ENCODE data around the gene SHKBP1. TPM values are rescaled to one million over a fixed set of nuclear protein-coding genes. Genes with fewer than 3 reads are reported as not detected.

The SHKBP1 gene
- polyA plus RNA-seq, 3 donors from 2014 or later = 115 to 186 (median 156) TPM

DNA sequence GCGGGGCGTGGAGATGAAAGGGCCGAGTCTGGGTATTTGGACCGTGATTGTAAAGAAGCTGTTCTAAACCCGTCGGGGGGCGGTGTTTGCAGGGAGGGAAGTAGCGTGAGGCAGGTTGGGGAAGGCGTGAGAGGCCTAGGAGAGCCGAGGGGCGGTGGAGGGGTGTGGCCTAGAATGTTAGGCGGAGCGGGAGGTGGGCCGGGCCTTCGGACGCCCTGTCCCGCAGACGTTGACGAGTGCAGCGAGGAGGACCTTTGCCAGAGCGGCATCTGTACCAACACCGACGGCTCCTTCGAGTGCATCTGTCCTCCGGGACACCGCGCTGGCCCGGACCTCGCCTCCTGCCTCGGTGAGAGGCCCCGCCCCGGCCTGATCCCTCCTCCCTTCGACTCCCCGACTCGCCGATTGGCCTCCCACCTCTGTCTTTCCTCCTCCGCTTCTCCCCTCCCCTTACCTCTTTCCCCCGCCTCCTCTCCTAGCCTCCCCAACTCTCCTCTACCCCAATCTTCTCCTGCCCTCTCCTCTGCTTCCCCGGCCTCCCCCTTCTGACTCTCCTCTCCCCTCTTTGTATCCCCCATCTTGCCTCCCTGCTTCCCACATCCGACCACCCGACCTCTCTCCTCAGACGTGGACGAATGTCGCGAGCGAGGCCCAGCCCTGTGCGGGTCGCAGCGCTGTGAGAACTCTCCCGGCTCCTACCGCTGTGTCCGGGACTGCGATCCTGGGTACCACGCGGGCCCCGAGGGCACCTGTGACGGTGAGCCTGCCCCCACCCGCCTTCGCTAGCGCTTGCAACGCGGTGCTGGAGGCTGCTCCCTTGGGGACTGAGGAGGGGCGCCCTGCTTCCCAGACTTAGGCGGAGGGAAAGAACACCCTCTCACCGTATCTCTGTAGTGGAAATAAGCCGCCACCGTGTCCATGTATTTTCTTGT lies 37.3 kb downstream of the SHKBP1 start:
- H3K4me1 Mint-ChIP-seq = peaks cover 51 to 57% of the 10 kb centered on the region in 2 donors
- DNase-seq = peak; percentile 81 to 84 (median 83)
- H3K27me3 Mint-ChIP-seq (ENCODE audit: low read depth in 3 of 3) = peaks cover 0 to 9% (median 7%) of the 10 kb centered on the region in 3 donors
- peaks cover 0 to 6% (median 3%) of the 10 kb centered on the region in 3 donors for H3K36me3 Mint-ChIP-seq
- peak overlapping the region; percentile 86 to 98 (median 90) for H3K27ac Mint-ChIP-seq
- peak overlapping the region; percentile 92 to 96 (median 93) for H3K4me3 Mint-ChIP-seq
- H3K9me3 Mint-ChIP-seq = no peaks in the 10 kb centered on the region

DNA sequence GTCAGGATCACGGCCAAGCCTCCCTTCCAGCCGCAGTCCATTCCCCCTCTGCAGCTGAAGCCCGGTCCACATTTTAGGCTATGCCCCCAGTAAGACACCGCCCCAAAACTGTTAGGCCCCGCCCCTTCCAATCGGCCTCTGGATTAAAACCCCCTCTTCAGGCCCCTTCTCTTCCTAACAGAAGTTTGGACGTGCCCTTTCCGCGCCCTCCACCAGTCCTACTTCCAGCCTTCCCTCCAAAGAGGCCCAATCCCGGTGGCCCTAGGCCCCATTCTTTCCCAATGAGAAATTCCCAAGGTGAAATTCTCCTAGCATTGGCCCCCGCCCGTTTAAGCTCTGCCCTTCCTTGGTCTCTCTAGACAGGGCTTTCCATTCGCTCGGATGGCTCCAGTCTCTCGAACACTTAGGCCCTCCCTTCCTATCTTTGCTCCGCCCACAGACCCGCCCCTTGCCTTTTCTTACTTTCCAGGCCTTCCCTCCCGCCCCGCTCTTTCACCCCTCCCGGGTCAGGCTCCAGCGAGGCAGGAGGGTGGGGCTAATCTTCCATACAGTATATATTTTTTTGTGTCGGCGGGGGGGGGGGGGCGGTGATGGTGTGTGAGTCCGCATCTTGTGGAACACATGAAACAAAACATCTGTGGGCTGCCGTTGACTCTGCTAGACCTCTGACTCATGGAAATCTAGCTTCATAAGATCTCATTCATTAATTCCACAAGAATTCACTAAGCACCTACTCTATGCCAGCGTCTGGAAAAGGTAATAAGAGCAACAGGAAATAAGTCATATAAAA lies 38.1 kb downstream of the SHKBP1 start:
- H3K4me3 Mint-ChIP-seq = peak overlapping the region; percentile 92 to 96 (median 93)
- DNase-seq = peak; percentile 29 to 53 (median 52)
- peaks cover 45 to 51% of the 10 kb centered on the region in 2 donors for H3K4me1 Mint-ChIP-seq
- H3K9me3 Mint-ChIP-seq = no peaks in the 10 kb centered on the region
- peak overlapping the region; percentile 59 to 94 (median 82) for H3K27ac Mint-ChIP-seq
- H3K27me3 Mint-ChIP-seq (ENCODE audit: low read depth in 3 of 3) = peaks cover 0 to 9% (median 8%) of the 10 kb centered on the region in 3 donors
- peaks cover 5 to 11% (median 10%) of the 10 kb centered on the region in 3 donors for H3K36me3 Mint-ChIP-seq

DNA sequence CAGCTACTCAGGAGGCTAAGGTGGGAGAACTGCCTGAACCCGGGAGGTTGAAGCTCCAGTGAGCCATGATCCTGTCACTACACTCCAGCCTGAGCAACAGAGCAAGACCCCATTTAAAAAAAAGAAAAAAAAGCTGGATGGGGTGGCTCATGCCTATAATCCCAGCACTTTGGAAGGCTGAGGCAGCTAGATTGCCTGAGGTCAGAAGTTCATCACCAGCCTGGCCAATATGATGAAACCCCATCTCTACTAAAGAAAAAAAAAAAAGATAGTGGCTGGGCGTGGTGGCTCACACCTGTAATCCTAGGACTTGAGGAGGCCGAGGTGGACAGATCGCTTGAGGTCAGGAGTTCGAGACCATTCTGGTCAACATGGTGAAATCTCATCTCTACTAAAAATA lies 39.5 kb downstream of the SHKBP1 start:
- Mint-ChIP-seq H3K4me1 (peaks cover 32 to 37% of the 10 kb centered on the region in 2 donors), H3K4me3 (no peak overlapping the region), H3K27me3 (ENCODE audit: low read depth in 3 of 3) (peaks cover 0 to 6% (median 3%) of the 10 kb centered on the region in 3 donors), H3K9me3 (no peaks in the 10 kb centered on the region), H3K36me3 (peaks cover 9 to 14% (median 14%) of the 10 kb centered on the region in 3 donors), H3K27ac (no peak overlapping the region)
- DNase-seq = no peak

DNA sequence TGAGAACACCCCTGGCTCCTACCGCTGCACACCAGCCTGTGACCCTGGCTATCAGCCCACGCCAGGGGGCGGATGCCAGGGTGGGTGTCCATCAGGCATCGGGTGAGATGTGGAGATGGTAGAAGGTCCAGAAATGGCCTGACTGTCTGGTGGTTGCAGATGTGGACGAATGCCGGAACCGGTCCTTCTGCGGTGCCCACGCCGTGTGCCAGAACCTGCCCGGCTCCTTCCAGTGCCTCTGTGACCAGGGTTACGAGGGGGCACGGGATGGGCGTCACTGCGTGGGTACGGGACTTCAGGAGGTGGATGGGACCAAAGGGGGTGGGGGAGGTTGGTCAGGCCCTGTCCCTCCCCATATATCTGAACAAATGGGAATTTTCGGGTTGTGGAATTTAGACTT lies 40.3 kb downstream of the SHKBP1 start:
- Mint-ChIP-seq H3K9me3 (no peaks in the 10 kb centered on the region), H3K27ac (peak overlapping the region in 1 of 6 donors; percentile 7), H3K36me3 (peaks cover 12 to 17% (median 17%) of the 10 kb centered on the region in 3 donors), H3K4me3 (no peak overlapping the region), H3K27me3 (ENCODE audit: low read depth in 3 of 3) (peaks cover 0 to 6% (median 3%) of the 10 kb centered on the region in 3 donors), H3K4me1 (peaks cover 31 to 37% of the 10 kb centered on the region in 2 donors)
- DNase-seq = no peak

DNA sequence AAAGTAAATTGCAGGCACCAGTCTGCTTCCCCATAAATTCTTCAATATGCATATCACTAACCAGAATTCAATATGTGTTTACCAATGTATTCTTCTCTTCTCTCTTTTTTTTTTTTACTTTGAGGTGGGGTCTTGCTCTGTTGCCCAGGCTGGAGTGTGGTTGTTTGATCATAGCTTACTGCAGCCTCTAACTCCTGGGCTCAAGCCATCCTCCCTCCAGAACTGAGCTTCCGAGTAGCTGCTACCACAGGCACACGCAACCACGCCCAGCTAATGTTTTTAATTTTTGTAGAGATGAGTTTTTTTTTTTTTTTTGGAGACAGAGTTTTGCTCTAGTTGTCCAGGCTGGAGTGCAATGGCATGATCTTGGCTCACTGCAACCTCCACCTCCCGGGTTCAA lies 41.3 kb downstream of the SHKBP1 start:
- peaks cover 12 to 22% (median 17%) of the 10 kb centered on the region in 3 donors for H3K36me3 Mint-ChIP-seq
- no peaks in the 10 kb centered on the region for H3K9me3 Mint-ChIP-seq
- no peak overlapping the region for H3K27ac Mint-ChIP-seq
- no peak for DNase-seq
- no peak overlapping the region for H3K4me3 Mint-ChIP-seq
- peaks cover 21 to 28% of the 10 kb centered on the region in 2 donors for H3K4me1 Mint-ChIP-seq
- H3K27me3 Mint-ChIP-seq (ENCODE audit: low read depth in 3 of 3) = peaks cover 0 to 6% (median 3%) of the 10 kb centered on the region in 3 donors

GRCh38 chr19:40619333-40620160 lies 42.9 kb downstream of the SHKBP1 start:
- Mint-ChIP-seq H3K4me1 (peaks cover 8 to 15% of the 10 kb centered on the region in 2 donors), H3K27ac (peak overlapping the region in 1 of 6 donors; percentile 58), H3K4me3 (no peak overlapping the region), H3K36me3 (peaks cover 12 to 23% (median 17%) of the 10 kb centered on the region in 3 donors), H3K27me3 (ENCODE audit: low read depth in 3 of 3) (peaks cover 0 to 3% (median 3%) of the 10 kb centered on the region in 3 donors), H3K9me3 (no peaks in the 10 kb centered on the region)
- no peak for DNase-seq

- Mint-ChIP-seq H3K27me3 (ENCODE audit: low read depth in 3 of 3) (peaks cover 0 to 3% (median 0%) of the 10 kb centered on the region in 3 donors), H3K27ac (no peak overlapping the region), H3K4me3 (no peak overlapping the region), H3K9me3 (no peaks in the 10 kb centered on the region), H3K4me1 (peaks cover 2 to 9% of the 10 kb centered on the region in 2 donors), H3K36me3 (peaks cover 17 to 28% (median 21%) of the 10 kb centered on the region in 3 donors)
- DNase-seq = no peak
Observed at GRCh38 chr19:40620161-40620485, 43.5 kb downstream of the SHKBP1 start.

GRCh38 chr19:40621283-40621682 lies 44.6 kb downstream of the SHKBP1 start:
- H3K4me1 Mint-ChIP-seq = peaks cover 8 to 10% of the 10 kb centered on the region in 2 donors
- peaks cover 17 to 30% (median 26%) of the 10 kb centered on the region in 3 donors for H3K36me3 Mint-ChIP-seq
- H3K9me3 Mint-ChIP-seq = no peaks in the 10 kb centered on the region
- H3K27ac Mint-ChIP-seq = no peak overlapping the region
- DNase-seq = no peak
- H3K27me3 Mint-ChIP-seq (ENCODE audit: low read depth in 3 of 3) = peaks cover 0 to 3% (median 0%) of the 10 kb centered on the region in 3 donors
- no peak overlapping the region for H3K4me3 Mint-ChIP-seq

DNA sequence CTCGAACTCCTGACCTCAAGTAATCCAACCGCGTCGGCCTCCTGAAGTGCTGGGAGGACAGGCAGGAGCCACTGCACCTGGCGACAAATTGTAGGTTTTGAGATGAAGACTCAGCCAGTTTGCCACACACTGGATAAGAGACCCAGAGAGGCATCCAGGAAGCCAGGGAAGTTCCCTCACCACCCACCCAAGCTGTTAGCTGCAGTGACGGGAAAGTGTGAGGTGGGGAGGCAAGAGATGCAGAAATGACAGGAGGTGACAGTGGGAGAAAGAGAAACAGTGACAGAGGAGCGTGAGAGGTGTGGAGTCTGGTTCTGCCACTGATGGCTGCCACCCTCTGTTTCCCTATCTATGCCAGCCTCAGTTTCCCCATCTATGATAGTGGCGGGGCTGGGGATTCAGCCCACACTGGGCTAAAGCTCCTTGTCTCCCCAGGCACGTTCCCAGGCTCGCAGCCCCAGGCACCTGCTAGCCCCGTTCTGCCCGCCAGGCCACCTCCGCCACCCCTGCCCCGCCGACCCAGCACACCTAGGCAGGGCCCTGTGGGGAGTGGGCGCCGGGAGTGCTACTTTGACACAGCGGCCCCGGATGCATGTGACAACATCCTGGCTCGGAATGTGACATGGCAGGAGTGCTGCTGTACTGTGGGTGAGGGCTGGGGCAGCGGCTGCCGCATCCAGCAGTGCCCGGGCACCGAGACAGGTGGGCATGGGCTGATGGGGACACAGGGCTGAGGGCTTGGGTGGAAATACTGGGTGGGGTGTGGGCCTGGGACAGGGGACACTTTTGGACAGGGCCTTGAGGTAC lies 45.5 kb downstream of the SHKBP1 start:
- Mint-ChIP-seq H3K27ac (no peak overlapping the region), H3K4me3 (no peak overlapping the region)
- DNase-seq = no peak

DNA sequence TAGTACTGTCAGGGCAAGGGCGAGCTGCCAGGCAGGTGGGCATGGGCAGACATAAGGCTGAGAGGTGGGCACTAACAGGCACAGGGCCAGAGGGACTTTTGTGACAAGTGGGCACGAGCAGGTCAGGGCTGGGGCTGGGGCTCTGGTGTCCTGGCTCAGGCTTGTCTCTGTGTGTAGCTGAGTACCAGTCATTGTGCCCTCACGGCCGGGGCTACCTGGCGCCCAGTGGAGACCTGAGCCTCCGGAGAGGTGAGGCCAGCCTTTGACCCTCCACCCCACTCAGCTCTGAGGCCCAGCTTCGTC lies 46.1 kb downstream of the SHKBP1 start:
- no peak overlapping the region for H3K27ac Mint-ChIP-seq
- H3K4me3 Mint-ChIP-seq = no peak overlapping the region
- peaks cover 17 to 30% (median 27%) of the 10 kb centered on the region in 3 donors for H3K36me3 Mint-ChIP-seq
- no peaks in the 10 kb centered on the region for H3K9me3 Mint-ChIP-seq
- H3K27me3 Mint-ChIP-seq (ENCODE audit: low read depth in 3 of 3) = peaks cover 0 to 3% (median 0%) of the 10 kb centered on the region in 3 donors
- peaks cover 9 to 10% of the 10 kb centered on the region in 2 donors for H3K4me1 Mint-ChIP-seq
- no peak for DNase-seq

More for the DNA sequence above, 45.5 kb downstream of the SHKBP1 start:
- Mint-ChIP-seq H3K4me1 (peaks cover 9 to 10% of the 10 kb centered on the region in 2 donors), H3K27me3 (ENCODE audit: low read depth in 3 of 3) (peaks cover 0 to 3% (median 0%) of the 10 kb centered on the region in 3 donors), H3K36me3 (peaks cover 17 to 30% (median 28%) of the 10 kb centered on the region in 3 donors), H3K9me3 (no peaks in the 10 kb centered on the region)

DNA sequence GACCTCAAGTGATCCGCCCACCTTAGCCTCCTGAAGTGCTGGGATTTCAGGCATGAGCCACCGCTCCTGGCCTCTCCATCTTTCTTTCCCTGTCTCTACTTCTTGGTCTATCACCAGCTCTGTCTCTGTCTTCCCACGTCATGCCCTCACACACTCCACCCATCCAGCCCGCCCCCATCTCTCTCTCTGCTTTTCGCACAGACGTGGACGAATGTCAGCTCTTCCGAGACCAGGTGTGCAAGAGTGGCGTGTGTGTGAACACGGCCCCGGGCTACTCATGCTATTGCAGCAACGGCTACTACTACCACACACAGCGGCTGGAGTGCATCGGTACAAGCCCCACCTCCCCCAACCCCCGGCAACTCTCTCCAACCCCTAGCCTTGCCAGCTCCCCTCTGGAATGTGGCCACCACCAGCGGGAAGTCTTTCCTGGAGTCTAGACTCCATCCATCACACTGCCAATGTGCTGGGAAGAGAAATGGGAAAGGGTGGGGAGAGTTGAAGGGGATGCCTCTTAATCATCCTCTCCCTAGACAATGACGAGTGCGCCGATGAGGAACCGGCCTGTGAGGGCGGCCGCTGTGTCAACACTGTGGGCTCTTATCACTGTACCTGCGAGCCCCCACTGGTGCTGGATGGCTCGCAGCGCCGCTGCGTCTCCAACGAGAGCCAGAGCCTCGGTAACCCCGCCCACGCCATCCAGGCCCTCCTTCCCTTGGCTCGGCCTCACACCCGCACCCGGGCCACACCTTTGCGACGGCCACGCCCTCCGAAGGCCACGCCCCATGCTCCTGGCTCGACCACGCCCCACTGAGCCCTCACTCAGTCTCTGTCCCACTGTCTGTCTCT lies 47.0 kb downstream of the SHKBP1 start:
- H3K4me1 Mint-ChIP-seq = peaks cover 9 to 10% of the 10 kb centered on the region in 2 donors
- no peak for DNase-seq
- H3K27ac Mint-ChIP-seq = no peak overlapping the region
- H3K36me3 Mint-ChIP-seq = peaks cover 17 to 27% (median 24%) of the 10 kb centered on the region in 3 donors
- no peak overlapping the region for H3K4me3 Mint-ChIP-seq
- H3K27me3 Mint-ChIP-seq (ENCODE audit: low read depth in 3 of 3) = peaks cover 0 to 3% (median 0%) of the 10 kb centered on the region in 3 donors
- H3K9me3 Mint-ChIP-seq = no peaks in the 10 kb centered on the region
